ENCODE data around the gene AMD1.

- TF ChIP-seq, protein P1, sequence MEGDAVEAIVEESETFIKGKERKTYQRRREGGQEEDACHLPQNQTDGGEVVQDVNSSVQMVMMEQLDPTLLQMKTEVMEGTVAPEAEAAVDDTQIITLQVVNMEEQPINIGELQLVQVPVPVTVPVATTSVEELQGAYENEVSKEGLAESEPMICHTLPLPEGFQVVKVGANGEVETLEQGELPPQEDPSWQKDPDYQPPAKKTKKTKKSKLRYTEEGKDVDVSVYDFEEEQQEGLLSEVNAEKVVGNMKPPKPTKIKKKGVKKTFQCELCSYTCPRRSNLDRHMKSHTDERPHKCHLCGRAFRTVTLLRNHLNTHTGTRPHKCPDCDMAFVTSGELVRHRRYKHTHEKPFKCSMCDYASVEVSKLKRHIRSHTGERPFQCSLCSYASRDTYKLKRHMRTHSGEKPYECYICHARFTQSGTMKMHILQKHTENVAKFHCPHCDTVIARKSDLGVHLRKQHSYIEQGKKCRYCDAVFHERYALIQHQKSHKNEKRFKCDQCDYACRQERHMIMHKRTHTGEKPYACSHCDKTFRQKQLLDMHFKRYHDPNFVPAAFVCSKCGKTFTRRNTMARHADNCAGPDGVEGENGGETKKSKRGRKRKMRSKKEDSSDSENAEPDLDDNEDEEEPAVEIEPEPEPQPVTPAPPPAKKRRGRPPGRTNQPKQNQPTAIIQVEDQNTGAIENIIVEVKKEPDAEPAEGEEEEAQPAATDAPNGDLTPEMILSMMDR (conservative IDR thresholded peaks at IDR 0.05; ENCODE audit: low read length) = no peak
- no peak for TF ChIP-seq EZH2phosphoT487 (IDR thresholded peaks at IDR 0.05; ENCODE audit: borderline replicate concordance, low read depth, low read length)
Measured at GRCh38 chr6:110886555-110887167, 12.1 kb downstream of the AMD1 start.

Data from OCI-LY7 (cell line).